ENCODE measurements around the gene SGCD. TPM values are rescaled to one million over a fixed set of nuclear protein-coding genes. Genes with fewer than 3 reads are reported as not detected.

Gene SGCD
- total RNA-seq, result 0.10 TPM

DNA sequence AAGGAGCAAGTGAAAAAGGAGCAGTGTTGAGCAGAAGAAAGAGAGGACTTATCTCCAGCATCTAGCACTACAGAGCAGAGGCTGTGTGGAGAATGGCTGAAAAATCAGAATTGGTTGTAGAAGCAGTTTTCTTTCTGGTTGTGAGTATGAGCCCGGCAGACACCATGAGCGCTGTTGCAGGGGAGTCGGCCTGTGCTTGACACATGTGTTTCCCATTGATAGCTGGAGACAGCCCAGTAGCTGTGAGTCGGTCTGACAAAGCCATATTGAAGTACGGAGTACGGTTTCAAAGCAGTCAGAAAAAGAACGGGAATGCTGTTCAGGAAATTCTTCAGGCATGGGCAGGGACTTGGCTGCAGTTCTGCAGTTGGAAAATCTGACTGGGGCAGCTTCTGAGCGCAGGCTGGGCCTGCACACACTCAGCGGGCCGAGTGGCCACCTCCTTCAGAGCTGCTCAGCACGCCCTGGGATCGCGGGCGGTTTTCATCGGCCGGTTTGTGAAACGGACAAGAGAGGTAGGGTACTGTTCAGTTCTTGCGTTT is at the start of gene SGCD:
Gene SGCD, plus strand, starts transcription at position 447 of the 542 bp plus-strand sequence.
- no peaks in the 10 kb centered on the region for H3K4me1 ChIP-seq (ENCODE audit: insufficient read depth, low read length)
- no peaks in the 10 kb centered on the region for H3K27me3 ChIP-seq (ENCODE audit: insufficient read depth, low read length)
- no peak within 1 kb of the TSS for H3K4me3 ChIP-seq (ENCODE audit: low read length)
- H3K9me3 ChIP-seq (ENCODE audit: low read depth, low read length), result no peaks in the 10 kb centered on the region

- Histone ChIP-seq H3K4me3 (ENCODE audit: low read length) (no peak overlapping the region), H3K9me3 (ENCODE audit: low read depth, low read length) (no peaks in the 10 kb centered on the region), H3K27me3 (ENCODE audit: insufficient read depth, low read length) (no peaks in the 10 kb centered on the region), H3K4me1 (ENCODE audit: insufficient read depth, low read length) (no peaks in the 10 kb centered on the region)
These were observed 49.7 kb upstream of the SGCD start for GRCh38 chr5:156277290-156277689.

DNA sequence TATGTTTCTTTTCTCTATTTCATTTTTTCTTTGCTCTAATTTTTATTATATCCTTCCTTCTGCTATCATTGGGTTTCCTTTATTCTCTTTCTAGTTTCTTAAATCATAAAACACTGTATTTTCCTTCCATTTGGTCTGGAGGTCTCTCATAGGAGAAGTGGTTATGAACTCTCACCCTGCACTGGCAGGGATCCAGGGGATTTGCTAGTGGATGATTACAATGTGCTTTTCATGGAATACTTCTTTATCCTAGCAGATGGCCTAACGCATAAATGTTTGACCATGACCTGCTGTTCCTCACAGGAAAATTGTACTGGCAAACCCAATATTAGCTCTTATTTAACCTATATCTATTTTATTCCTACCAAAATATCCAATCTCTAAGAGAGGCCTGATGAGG is 31.5 kb upstream of the SGCD start:
- no peak overlapping the region for H3K4me3 ChIP-seq (ENCODE audit: low read length)
- H3K9me3 ChIP-seq (ENCODE audit: low read depth, low read length), result no peaks in the 10 kb centered on the region
- H3K4me1 ChIP-seq (ENCODE audit: insufficient read depth, low read length), result no peaks in the 10 kb centered on the region
- no peaks in the 10 kb centered on the region for H3K27me3 ChIP-seq (ENCODE audit: insufficient read depth, low read length)

DNA sequence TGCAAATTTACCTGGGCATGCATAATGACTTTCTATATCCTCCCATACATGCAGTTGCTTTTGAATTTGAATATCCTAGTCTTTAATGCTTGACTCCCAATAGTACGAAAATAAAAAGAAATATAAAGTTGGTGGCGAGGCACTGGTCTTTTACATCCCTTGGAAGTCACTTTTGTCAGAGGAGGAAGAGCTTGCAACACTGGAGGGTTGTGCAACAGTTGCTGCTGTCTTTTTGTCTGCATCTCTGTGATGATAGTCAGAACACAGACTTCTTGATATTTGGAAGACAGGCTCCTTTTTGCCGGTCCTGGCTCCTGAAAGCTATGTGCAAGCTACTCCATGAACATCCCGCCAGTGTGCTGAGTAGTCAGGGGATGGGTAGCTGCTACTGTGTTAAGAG is 16.8 kb upstream of the SGCD start:
- Histone ChIP-seq H3K27me3 (ENCODE audit: insufficient read depth, low read length) (no peaks in the 10 kb centered on the region), H3K4me3 (ENCODE audit: low read length) (no peak overlapping the region), H3K9me3 (ENCODE audit: low read depth, low read length) (no peaks in the 10 kb centered on the region), H3K4me1 (ENCODE audit: insufficient read depth, low read length) (no peaks in the 10 kb centered on the region)

DNA sequence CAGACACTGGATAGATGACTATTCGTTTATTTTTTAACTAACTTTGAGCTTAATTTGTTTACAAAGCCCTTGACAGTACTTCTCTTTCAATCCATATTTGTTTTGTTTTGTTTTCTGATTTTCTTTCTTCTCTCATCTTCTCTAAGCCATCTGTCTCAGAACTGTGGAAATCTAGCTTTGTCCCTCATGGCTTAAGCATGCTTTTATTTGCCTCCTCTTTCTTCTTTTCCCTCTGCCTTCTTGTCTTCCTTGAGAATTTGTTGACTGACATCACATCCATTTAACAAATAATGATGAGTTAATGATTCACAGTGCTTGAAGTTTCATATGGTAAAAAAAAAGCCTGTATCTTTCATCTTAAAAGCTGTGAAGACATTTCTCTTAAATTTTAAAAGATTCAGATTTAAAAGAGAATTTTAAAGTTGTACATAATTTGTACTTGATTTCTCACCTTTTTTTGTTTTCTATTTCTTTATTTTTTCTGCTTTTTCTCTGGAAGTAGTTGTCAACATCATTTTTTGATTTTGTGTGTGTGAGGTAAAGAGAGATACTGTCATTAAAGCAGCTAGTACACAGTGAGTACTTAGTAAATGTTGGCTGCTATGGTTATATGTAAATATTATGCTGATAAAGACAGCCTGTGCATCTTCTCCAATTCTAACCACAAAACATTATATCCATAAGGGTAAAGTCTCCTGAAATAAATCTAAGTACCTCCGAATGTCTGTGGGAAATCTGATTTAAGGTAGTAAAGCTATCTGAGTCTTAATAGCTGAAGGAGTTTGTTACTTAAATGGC is 13.9 kb upstream of the SGCD start:
- Histone ChIP-seq H3K4me3 (ENCODE audit: low read length) (no peak overlapping the region), H3K9me3 (ENCODE audit: low read depth, low read length) (no peaks in the 10 kb centered on the region)

DNA sequence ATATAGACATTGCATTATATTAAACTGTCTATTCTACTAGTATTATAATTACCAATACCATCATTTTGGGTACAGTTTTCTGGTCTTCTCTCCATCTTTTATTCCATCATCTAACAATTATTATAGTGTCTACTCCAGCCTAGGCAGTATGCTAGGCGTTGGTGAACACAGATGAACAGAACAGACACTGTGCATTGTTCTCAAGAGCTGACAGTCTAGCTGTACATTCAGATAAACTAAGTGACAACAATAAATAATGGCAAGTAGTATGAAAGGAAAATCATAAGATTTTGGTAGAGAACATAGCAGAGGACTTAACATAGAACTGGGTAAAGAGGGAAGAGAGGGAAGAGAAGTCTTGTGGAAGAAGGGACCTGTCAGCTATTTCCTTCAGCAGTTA is 12.5 kb upstream of the SGCD start:
- H3K9me3 ChIP-seq (ENCODE audit: low read depth, low read length), result no peaks in the 10 kb centered on the region
- no peaks in the 10 kb centered on the region for H3K4me1 ChIP-seq (ENCODE audit: insufficient read depth, low read length)
- no peaks in the 10 kb centered on the region for H3K27me3 ChIP-seq (ENCODE audit: insufficient read depth, low read length)
- H3K4me3 ChIP-seq (ENCODE audit: low read length), result no peak overlapping the region

More for the DNA sequence above, 13.9 kb upstream of the SGCD start:
- H3K27me3 ChIP-seq (ENCODE audit: insufficient read depth, low read length), result no peaks in the 10 kb centered on the region
- H3K4me1 ChIP-seq (ENCODE audit: insufficient read depth, low read length), result no peaks in the 10 kb centered on the region

- no peaks in the 10 kb centered on the region for H3K4me1 ChIP-seq (ENCODE audit: insufficient read depth, low read length)
- no peaks in the 10 kb centered on the region for H3K9me3 ChIP-seq (ENCODE audit: low read depth, low read length)
- H3K27me3 ChIP-seq (ENCODE audit: insufficient read depth, low read length), result no peaks in the 10 kb centered on the region
- H3K4me3 ChIP-seq (ENCODE audit: low read length), result no peak overlapping the region
These were observed 4.3 kb upstream of the SGCD start for GRCh38 chr5:156322666-156323065.

- no peaks in the 10 kb centered on the region for H3K9me3 ChIP-seq (ENCODE audit: low read depth, low read length)
- no peaks in the 10 kb centered on the region for H3K27me3 ChIP-seq (ENCODE audit: insufficient read depth, low read length)
- no peaks in the 10 kb centered on the region for H3K4me1 ChIP-seq (ENCODE audit: insufficient read depth, low read length)
- H3K4me3 ChIP-seq (ENCODE audit: low read length), result no peak overlapping the region
These were observed 332 bp downstream of the SGCD start for GRCh38 chr5:156327296-156327695.

GRCh38 chr5:156328161-156328560 is 1.2 kb downstream of the SGCD start:
- H3K4me1 ChIP-seq (ENCODE audit: insufficient read depth, low read length), result no peaks in the 10 kb centered on the region
- H3K27me3 ChIP-seq (ENCODE audit: insufficient read depth, low read length), result no peaks in the 10 kb centered on the region
- no peak overlapping the region for H3K4me3 ChIP-seq (ENCODE audit: low read length)
- no peaks in the 10 kb centered on the region for H3K9me3 ChIP-seq (ENCODE audit: low read depth, low read length)

DNA sequence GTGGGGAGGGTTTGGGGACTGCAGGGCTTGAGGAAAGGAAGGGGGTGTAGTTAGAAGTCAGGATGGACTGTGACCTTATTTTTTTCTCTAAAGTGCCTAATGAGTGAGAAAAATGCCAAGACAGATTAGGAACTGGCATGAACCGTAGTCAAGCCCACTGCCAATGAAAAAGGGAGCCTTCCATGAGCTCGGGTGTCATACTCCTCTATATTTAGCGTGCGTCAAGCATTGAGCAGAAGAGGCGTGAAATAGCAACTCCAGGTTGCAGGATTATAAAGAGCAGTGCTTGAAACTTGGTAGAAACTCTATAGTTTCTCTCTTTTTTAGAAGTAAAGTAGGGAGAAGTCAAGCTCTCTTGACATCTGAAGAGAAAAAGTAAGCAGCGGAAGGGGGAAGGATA is 1.8 kb downstream of the SGCD start:
- Histone ChIP-seq H3K4me3 (ENCODE audit: low read length) (no peak overlapping the region), H3K9me3 (ENCODE audit: low read depth, low read length) (no peaks in the 10 kb centered on the region), H3K27me3 (ENCODE audit: insufficient read depth, low read length) (no peaks in the 10 kb centered on the region), H3K4me1 (ENCODE audit: insufficient read depth, low read length) (no peaks in the 10 kb centered on the region)

DNA sequence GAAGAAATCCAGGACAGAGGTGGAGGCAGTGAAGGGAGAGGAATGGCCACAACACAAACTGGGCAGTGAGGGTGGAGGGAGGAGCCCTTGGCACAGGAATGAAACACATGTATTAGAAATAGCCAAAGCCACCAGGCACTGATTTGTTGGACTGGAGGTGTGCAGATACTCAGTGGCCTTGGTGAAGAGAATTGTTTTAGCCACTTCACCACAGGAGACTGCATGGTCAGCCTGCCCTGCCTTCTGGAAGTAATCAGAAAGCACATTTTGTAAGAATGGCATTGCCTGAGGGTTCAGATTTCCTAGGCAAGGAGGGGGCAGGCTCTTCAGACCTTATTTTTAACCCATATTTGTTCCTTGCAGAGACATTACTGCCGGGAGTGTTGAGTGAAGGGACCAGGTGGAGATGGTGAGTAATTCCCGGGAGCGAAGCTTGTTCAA is 2.2 kb downstream of the SGCD start:
- Histone ChIP-seq H3K9me3 (ENCODE audit: low read depth, low read length) (no peaks in the 10 kb centered on the region), H3K27me3 (ENCODE audit: insufficient read depth, low read length) (no peaks in the 10 kb centered on the region), H3K4me3 (ENCODE audit: low read length) (no peak overlapping the region)

GRCh38 chr5:156330141-156330870 is 3.3 kb downstream of the SGCD start:
- Histone ChIP-seq H3K4me1 (ENCODE audit: insufficient read depth, low read length) (no peaks in the 10 kb centered on the region), H3K4me3 (ENCODE audit: low read length) (no peak overlapping the region), H3K9me3 (ENCODE audit: low read depth, low read length) (no peaks in the 10 kb centered on the region), H3K27me3 (ENCODE audit: insufficient read depth, low read length) (no peaks in the 10 kb centered on the region)

More for the DNA sequence above, 2.2 kb downstream of the SGCD start:
- H3K4me1 ChIP-seq (ENCODE audit: insufficient read depth, low read length), result no peaks in the 10 kb centered on the region

DNA sequence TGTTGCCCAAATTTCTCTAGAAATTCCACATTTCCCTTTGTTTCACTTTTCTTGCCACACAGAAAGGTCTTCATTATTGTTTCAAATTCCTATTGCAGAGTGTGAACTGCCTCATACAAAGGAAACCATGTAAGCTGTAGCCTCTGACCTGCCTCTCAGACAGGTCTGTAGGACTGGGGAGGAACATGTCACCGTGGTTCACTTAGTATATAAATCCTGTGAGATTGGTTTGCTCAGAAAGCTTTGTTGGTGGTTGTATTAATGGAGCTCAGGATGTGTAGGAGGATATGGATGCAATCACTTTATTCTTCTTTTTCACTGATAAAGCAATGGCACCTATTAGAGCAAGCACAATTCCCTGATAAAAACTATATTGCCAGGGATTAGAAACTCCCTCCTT is 4.2 kb downstream of the SGCD start:
- Histone ChIP-seq H3K4me3 (ENCODE audit: low read length) (no peak overlapping the region), H3K9me3 (ENCODE audit: low read depth, low read length) (no peaks in the 10 kb centered on the region), H3K27me3 (ENCODE audit: insufficient read depth, low read length) (no peaks in the 10 kb centered on the region)

GRCh38 chr5:156331845-156332244 is 4.9 kb downstream of the SGCD start:
- Histone ChIP-seq H3K27me3 (ENCODE audit: insufficient read depth, low read length) (no peaks in the 10 kb centered on the region), H3K4me1 (ENCODE audit: insufficient read depth, low read length) (no peaks in the 10 kb centered on the region), H3K9me3 (ENCODE audit: low read depth, low read length) (no peaks in the 10 kb centered on the region), H3K4me3 (ENCODE audit: low read length) (no peak overlapping the region)

More for the DNA sequence above, 4.2 kb downstream of the SGCD start:
- H3K4me1 ChIP-seq (ENCODE audit: insufficient read depth, low read length), result no peaks in the 10 kb centered on the region

DNA sequence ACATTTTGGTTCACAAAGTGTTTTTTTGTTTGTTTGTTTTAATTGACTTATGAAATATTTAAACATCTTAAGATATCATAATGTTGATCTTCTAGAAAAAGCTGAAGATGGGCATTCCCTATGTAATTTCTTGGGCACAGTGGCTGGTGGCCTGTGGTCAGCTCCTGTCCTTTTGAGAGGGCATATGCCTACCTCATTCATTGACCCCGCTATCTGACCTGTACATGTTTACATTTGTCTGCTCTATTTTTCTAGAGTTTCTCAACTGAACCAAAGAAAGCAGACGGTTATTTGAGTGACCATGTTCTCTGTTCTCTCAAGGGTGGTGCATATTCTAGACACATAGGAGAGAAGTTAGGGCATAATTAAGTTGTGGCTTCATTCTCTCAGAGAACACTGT is 5.3 kb downstream of the SGCD start:
- H3K4me3 ChIP-seq (ENCODE audit: low read length), result no peak overlapping the region
- H3K4me1 ChIP-seq (ENCODE audit: insufficient read depth, low read length), result no peaks in the 10 kb centered on the region
- H3K9me3 ChIP-seq (ENCODE audit: low read depth, low read length), result no peaks in the 10 kb centered on the region
- H3K27me3 ChIP-seq (ENCODE audit: insufficient read depth, low read length), result no peaks in the 10 kb centered on the region
